GM12801 (cell line): ENCODE data around the gene FADS6.

Experiments used
- CTCF ChIP-seq: IDR thresholded peaks from one replicate; pipeline ENCODE4 v1.5.1; 2011; ENCODE audit warnings: control low read depth; ENCODE audit not compliant: insufficient read length; ENCODE audit errors: extremely low read depth

FADS6 gene

DNA sequence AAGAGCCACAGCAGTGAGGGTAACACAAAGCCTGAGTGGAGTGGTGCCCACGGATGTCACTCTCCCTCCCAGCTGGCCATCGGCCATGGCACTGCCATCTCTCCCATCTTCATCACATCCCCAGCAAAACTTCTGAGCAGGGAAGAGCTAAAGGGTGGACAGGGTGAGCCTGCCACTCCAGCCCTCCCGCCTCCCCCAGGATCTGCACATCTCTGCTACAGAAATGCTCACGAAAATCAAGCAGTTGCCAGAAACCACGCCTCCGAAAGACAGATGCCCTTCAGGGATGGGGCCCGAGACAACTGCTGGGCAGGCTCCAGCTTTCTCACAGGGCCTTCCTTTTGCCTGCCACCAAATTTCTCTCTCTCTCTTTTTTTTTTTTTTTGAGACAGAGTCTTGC lies 37.3 kb downstream of the FADS6 start:
- TF ChIP-seq CTCF = no peak

DNA sequence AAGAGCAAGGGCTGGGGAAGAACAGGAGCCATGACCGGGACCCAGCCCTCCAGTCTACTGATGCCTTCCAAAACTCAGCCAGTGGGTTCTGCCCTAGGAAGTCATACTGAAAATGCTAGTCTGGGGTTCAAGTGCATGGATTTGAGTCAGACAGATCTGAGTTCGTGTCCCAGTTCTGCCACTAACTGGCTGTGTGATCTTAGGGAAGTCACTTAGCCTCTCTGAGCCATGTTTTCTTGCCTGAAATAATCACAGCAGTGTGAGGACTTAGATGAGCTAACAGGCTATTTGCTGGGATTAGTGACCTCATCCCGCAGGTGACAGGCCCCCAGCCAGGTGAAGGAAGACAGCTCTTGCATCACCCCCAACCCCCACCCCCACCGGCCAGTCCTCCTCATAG lies 38.1 kb downstream of the FADS6 start:
- TF ChIP-seq CTCF = no peak

- no peak for TF ChIP-seq CTCF
Measured at GRCh38 chr17:74854792-74855191, 38.6 kb downstream of the FADS6 start.

GRCh38 chr17:74853669-74854068 lies 39.8 kb downstream of the FADS6 start:
- TF ChIP-seq CTCF = no peak

DNA sequence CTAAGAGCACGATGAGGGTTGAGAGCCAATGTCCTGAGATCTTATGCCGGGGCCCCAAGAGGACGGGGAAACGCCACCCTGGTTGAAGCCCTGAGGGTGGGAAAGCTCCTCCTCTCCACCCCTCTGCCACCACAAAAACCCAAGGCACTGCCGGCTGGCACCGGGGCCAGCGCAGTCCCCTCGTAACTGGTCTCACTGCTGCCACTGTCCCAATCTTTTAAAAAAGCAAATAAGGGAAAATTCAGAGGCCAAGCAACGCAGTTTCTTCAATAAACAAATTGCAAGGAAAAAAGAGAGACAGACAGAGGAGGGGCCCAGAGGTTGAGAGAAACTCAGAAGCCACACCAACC lies 40.4 kb downstream of the FADS6 start:
- no peak for TF ChIP-seq CTCF

DNA sequence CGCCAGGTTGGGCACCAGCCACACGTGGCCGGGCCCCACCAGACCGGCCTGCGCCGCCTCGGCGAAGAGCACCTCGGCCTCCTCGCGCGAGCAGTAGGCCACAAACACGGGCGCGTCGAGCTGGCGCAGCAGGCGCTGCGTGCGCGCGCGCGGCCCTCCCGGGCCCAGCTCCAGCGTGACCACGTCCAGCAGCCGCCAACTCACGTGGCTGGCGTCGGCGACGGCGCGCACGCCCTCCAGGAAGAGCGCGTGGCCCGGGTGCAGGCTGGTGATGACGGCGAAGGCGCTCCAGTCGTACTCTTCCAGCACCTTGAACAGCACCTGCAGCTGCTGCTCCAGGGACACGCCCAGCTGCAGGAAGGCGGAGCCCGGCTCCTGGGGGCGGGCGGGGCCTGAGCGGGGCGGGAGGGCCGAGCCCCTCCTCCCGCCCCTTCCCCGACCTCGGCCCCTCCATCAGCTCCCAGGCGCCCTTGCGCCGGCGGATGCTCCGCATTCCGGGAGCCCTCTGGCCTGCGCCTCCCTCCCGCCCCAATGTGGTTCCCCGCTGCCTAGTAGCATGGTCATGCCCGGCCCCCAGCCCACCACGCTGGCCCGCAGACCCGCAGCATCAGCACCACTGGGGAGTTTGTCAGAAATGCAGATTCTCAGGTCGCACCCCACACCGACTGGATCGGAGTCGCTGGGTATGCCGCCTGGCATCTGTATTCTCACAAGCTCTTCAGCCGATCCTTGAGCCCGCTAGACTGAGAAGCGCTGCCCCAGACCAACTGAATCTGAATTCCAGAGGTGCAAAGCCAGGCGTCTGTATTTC lies 41.0 kb downstream of the FADS6 start:
- TF ChIP-seq CTCF = no peak

- TF ChIP-seq CTCF = no peak
Measured at GRCh38 chr17:74851612-74852236, 41.7 kb downstream of the FADS6 start.
